HCT116 (cell line): Measurements from ENCODE around the gene OLFML3. TPM values are rescaled to one million over a fixed set of nuclear protein-coding genes. Genes with fewer than 3 reads are reported as not detected.

Experiments
- ATAC-seq: fragments of 200-7000 bp; cut with Tn5 transposase; 2 replicates; pipeline ENCODE4 v1.9.1; 2020; ENCODE audit warnings: mild to moderate bottlenecking, moderate library complexity
- BruUV-seq: library from RNA; stranded (reverse); fragments of 400-500 nt; replicated peaks from 2 replicates; lab custom pipeline; 2021; lab: Mats Ljungman, UMichigan
- CTCF ChIA-PET: fragments of 300-600 bp; sonication (Branson Sonifier 250); formaldehyde crosslinking; loops from one replicate; lab custom pipeline; 2021; ENCODE audit warnings: antibody characterized with exemption; lab: Charles Lee
- POLR2A ChIA-PET: fragments of 300-600, 350-600 bp; sonication (Branson Sonifier 250); formaldehyde crosslinking; loops from one replicate; lab custom pipeline; 2021; ENCODE audit warnings: antibody characterized with exemption; lab: Charles Lee
- RAD21 ChIA-PET, 2 experiments: fragments of 300-600 bp; sonication (Branson Sonifier 250); formaldehyde crosslinking; loops; one replicate each; lab custom pipeline; 2023; ENCODE audit warnings: low total read pairs in 2 of 2; ENCODE audit not compliant: uncharacterized antibody in 2 of 2, unreplicated experiment in 2 of 2, low non-redundant PET in 1 of 2; lab: Charles Lee
- DNase-seq: peaks from one replicate; pipeline ENCODE4 v3.0.0-alpha.2; 2010; ENCODE audit warnings: low read depth, low spot score
- H2AFZ ChIP-seq: fragments of 200-600 bp; shearing (Covaris generic), sonication (generic); 2 replicates; pipeline ENCODE4 v1.6.1; 2017; ENCODE audit warnings: low read depth, mixed run types, mixed read lengths, antibody characterized with exemption, low read length; ENCODE audit not compliant: poor library complexity, severe bottlenecking
- H3K27ac ChIP-seq: 2 replicates; pipeline ENCODE4 v1.5.1; 2012; ENCODE audit warnings: low read depth, low read length
- H3K27me3 ChIP-seq: fragments of 200-600 bp; sonication (generic); 2 replicates; pipeline ENCODE4 v1.6.1; 2016; ENCODE audit warnings: mixed run types, low read length, mixed read lengths; ENCODE audit not compliant: insufficient read depth
- H3K36me3 ChIP-seq, 2 experiments: fragments of 200-500 bp in 1 of 2; fragments of 200-600 bp in 1 of 2; sonication (Bioruptor generic) in 1 of 2; sonication (generic) in 1 of 2; 2 replicates each; pipeline versions ENCODE4 v1.5.1 to v1.6.1; 2014 to 2016; ENCODE audit warnings: low read length in 2 of 2, inconsistent platforms in 1 of 2, mixed read lengths in 1 of 2, mixed run types in 1 of 2; ENCODE audit not compliant: insufficient read depth in 2 of 2, control insufficient read depth in 1 of 2
- H3K4me1 ChIP-seq, 2 experiments: fragments of 200-600 bp in 1 of 2; sonication (generic) in 1 of 2; 2 replicates each; pipeline versions ENCODE4 v1.5.1 to v1.6.1; 2012 to 2017; ENCODE audit warnings: low read length in 2 of 2, inconsistent platforms in 1 of 2, mild to moderate bottlenecking in 1 of 2, mixed read lengths in 1 of 2, mixed run types in 1 of 2, moderate library complexity in 1 of 2; ENCODE audit not compliant: insufficient read depth in 2 of 2, control insufficient read depth in 1 of 2
- H3K4me2 ChIP-seq: fragments of 200-600 bp; sonication (generic); 2 replicates; pipeline ENCODE4 v1.6.1; 2017; ENCODE audit warnings: mixed run types, low read length, mixed read lengths
- H3K4me3 ChIP-seq, 2 experiments: fragments of 200-600 bp in 1 of 2; sonication (generic) in 1 of 2; replicated peaks in 1 of 2; 2 replicates each; pipeline ENCODE4 v1.5.1; 2011 to 2016; ENCODE audit warnings: low read length in 2 of 2, control low read depth in 1 of 2, low read depth in 1 of 2, mild to moderate bottlenecking in 1 of 2, mixed read lengths in 1 of 2, mixed run types in 1 of 2
- H3K79me2 ChIP-seq: fragments of 200-600 bp; sonication (generic); 2 replicates; pipeline ENCODE4 v1.6.1; 2017; ENCODE audit warnings: mild to moderate bottlenecking, mixed run types, low read length, moderate library complexity, mixed read lengths; ENCODE audit not compliant: insufficient read depth
- H3K9ac ChIP-seq: fragments of 200-600 bp; sonication (generic); 2 replicates; pipeline ENCODE4 v1.6.1; 2016; ENCODE audit warnings: low read length, mixed read lengths
- H3K9me2 ChIP-seq: fragments of 200-600 bp; sonication (generic), shearing (Covaris generic); 2 replicates; pipeline ENCODE4 v1.6.1; 2017; ENCODE audit warnings: mixed run types, mild to moderate bottlenecking, moderate library complexity; ENCODE audit not compliant: insufficient read depth
- H3K9me3 ChIP-seq, 2 experiments: fragments of 200-500 bp in 1 of 2; fragments of 200-600 bp in 1 of 2; sonication (Bioruptor generic) in 1 of 2; sonication (generic) in 1 of 2; 2 replicates each; pipeline ENCODE4 v1.6.1; 2014 to 2017; ENCODE audit warnings: low read length in 2 of 2, mixed read lengths in 2 of 2, inconsistent platforms in 1 of 2, low read depth in 1 of 2, mild to moderate bottlenecking in 1 of 2, mixed run types in 1 of 2, moderate library complexity in 1 of 2; ENCODE audit not compliant: control insufficient read depth in 1 of 2, insufficient read depth in 1 of 2
- H4K20me1 ChIP-seq: fragments of 200-600 bp; sonication (generic), shearing (Covaris generic); 2 replicates; pipeline ENCODE4 v1.6.1; 2017; ENCODE audit warnings: mixed run types, mild to moderate bottlenecking, moderate library complexity; ENCODE audit not compliant: insufficient read depth
- CBX3 ChIP-seq: IDR thresholded peaks from 2 replicates; pipeline ENCODE4 v1.6.1; 2012; ENCODE audit warnings: low read depth
- CEBPB ChIP-seq: IDR thresholded peaks from 2 replicates; pipeline ENCODE4 v1.6.1; 2012; ENCODE audit warnings: low read depth
- EZH2phosphoT487 ChIP-seq: fragments of 200-600 bp; IDR thresholded peaks from 2 replicates; pipeline ENCODE4 v1.6.1; 2018; ENCODE audit warnings: antibody characterized with exemption, borderline replicate concordance
- MAX ChIP-seq: IDR thresholded peaks from 2 replicates; pipeline ENCODE4 v1.6.1; 2012
- POLR2AphosphoS5 ChIP-seq: IDR thresholded peaks from 2 replicates; pipeline ENCODE4 v1.6.1; 2011; ENCODE audit warnings: mild to moderate bottlenecking, low read depth, low read length, moderate library complexity
- SIN3A ChIP-seq: IDR thresholded peaks from 2 replicates; pipeline ENCODE4 v1.6.1; 2012; ENCODE audit warnings: low read depth
- SP1 ChIP-seq: IDR thresholded peaks from 2 replicates; pipeline ENCODE4 v1.6.1; 2012; ENCODE audit warnings: low read depth
- SRF ChIP-seq: IDR thresholded peaks from 2 replicates; pipeline ENCODE4 v1.6.1; 2012; ENCODE audit warnings: low read depth
- YY1 ChIP-seq: IDR thresholded peaks from 2 replicates; pipeline ENCODE4 v1.6.1; 2011; ENCODE audit warnings: low read length, low read depth, moderate library complexity, mild to moderate bottlenecking; ENCODE audit not compliant: insufficient replicate concordance; ENCODE audit errors: extremely low read depth
- ZFX ChIP-seq: fragments of 450-650 bp; IDR thresholded peaks from 2 replicates; pipeline ENCODE4 v1.6.1; 2017
- ZNF274 ChIP-seq: fragments of 200-500 bp; sonication (Bioruptor generic); IDR thresholded peaks from 2 replicates; pipeline ENCODE4 v1.6.1; 2014; ENCODE audit warnings: mild to moderate bottlenecking, low read depth, low read length, inconsistent platforms
- intact Hi-C: fragments of 100-400 bp; cut with micrococcal nuclease; formaldehyde crosslinking; loops from 2 replicates; pipeline ENCODE4 v1.10.0; 2022
- total RNA-seq: library from RNA; stranded (reverse); gene quantifications from one replicate; pipeline ENCODE4 v1.2.1, GENCODE V29; 2021; ENCODE audit not compliant: unreplicated experiment
- TF ChIP-seq, protein P1 (sequence below): IDR thresholded peaks from 2 replicates; pipeline ENCODE4 v1.6.1; 2012
- TF ChIP-seq, protein P2 (sequence below): IDR thresholded peaks from 2 replicates; pipeline ENCODE4 v1.6.1; 2012; ENCODE audit warnings: low read depth

The OLFML3 gene
- total RNA-seq, 1 experiment from 2014 or later, result 0.25 TPM

GRCh38 chr1:113934511-113935055, 44.7 kb upstream of the OLFML3 start:
- Histone ChIP-seq H3K27me3 (no peaks in the 10 kb centered on the region), H3K79me2 (peaks cover 93% of the 10 kb centered on the region), H3K9ac (no peak overlapping the region), H3K36me3 (no peaks in the 10 kb centered on the region), H3K9me2 (no peaks in the 10 kb centered on the region), H4K20me1 (0 out of 2 replicates have a peak, but pooled peaks cover 2% of the 10 kb centered on the region), H3K9me3 (no peaks in the 10 kb centered on the region), H3K4me1 (peaks cover 10 to 15% of the 10 kb centered on the region in 2 experiments; a peak in 3 of 4 replicates), H3K4me2 (no peak overlapping the region), H2AFZ (no peak overlapping the region), H3K4me3 (no peak overlapping the region), H3K27ac (no peak overlapping the region)
- ChIA-PET POLR2A (no interaction called here), RAD21 (no interaction called here), CTCF (interaction anchor here (1.1 kb wide), 1 partner anchor 99 kb away, joined by 4 read pairs; no protein-coding TSS in a partner anchor)
- no TSS peak for BruUV-seq
- ATAC-seq (no peak), DNase-seq (no peak)
- intact Hi-C loops, result no loop called here
- TF ChIP-seq ZNF274 (no peak), CBX3 (no peak), SIN3A (no peak), SP1 (no peak), MAX (no peak), ZFX (no peak), EZH2phosphoT487 (no peak), SRF (no peak), YY1 (no peak), CEBPB (no peak), POLR2AphosphoS5 (no peak)
- TF ChIP-seq, protein P1, sequence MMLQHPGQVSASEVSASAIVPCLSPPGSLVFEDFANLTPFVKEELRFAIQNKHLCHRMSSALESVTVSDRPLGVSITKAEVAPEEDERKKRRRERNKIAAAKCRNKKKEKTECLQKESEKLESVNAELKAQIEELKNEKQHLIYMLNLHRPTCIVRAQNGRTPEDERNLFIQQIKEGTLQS, result no peak
- TF ChIP-seq, protein P2, sequence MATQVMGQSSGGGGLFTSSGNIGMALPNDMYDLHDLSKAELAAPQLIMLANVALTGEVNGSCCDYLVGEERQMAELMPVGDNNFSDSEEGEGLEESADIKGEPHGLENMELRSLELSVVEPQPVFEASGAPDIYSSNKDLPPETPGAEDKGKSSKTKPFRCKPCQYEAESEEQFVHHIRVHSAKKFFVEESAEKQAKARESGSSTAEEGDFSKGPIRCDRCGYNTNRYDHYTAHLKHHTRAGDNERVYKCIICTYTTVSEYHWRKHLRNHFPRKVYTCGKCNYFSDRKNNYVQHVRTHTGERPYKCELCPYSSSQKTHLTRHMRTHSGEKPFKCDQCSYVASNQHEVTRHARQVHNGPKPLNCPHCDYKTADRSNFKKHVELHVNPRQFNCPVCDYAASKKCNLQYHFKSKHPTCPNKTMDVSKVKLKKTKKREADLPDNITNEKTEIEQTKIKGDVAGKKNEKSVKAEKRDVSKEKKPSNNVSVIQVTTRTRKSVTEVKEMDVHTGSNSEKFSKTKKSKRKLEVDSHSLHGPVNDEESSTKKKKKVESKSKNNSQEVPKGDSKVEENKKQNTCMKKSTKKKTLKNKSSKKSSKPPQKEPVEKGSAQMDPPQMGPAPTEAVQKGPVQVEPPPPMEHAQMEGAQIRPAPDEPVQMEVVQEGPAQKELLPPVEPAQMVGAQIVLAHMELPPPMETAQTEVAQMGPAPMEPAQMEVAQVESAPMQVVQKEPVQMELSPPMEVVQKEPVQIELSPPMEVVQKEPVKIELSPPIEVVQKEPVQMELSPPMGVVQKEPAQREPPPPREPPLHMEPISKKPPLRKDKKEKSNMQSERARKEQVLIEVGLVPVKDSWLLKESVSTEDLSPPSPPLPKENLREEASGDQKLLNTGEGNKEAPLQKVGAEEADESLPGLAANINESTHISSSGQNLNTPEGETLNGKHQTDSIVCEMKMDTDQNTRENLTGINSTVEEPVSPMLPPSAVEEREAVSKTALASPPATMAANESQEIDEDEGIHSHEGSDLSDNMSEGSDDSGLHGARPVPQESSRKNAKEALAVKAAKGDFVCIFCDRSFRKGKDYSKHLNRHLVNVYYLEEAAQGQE, result no peak
